ENCODE results near the gene DUSP28.

The DUSP28 gene

GRCh38 chr2:240575101-240575965 lies 15.2 kb downstream of the DUSP28 start:
- Histone ChIP-seq H3K36me3 (peaks cover 18% of the 10 kb centered on the region; the same call in 1 of the 2 replicates), H3K27me3 (ENCODE audit: insufficient read depth, low read depth, severe bottlenecking) (no peaks in the 10 kb centered on the region)
- TF ChIP-seq, protein P1, sequence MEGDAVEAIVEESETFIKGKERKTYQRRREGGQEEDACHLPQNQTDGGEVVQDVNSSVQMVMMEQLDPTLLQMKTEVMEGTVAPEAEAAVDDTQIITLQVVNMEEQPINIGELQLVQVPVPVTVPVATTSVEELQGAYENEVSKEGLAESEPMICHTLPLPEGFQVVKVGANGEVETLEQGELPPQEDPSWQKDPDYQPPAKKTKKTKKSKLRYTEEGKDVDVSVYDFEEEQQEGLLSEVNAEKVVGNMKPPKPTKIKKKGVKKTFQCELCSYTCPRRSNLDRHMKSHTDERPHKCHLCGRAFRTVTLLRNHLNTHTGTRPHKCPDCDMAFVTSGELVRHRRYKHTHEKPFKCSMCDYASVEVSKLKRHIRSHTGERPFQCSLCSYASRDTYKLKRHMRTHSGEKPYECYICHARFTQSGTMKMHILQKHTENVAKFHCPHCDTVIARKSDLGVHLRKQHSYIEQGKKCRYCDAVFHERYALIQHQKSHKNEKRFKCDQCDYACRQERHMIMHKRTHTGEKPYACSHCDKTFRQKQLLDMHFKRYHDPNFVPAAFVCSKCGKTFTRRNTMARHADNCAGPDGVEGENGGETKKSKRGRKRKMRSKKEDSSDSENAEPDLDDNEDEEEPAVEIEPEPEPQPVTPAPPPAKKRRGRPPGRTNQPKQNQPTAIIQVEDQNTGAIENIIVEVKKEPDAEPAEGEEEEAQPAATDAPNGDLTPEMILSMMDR (IDR thresholded peaks at IDR 0.05; ENCODE audit: low read depth, low read length), result no peak

GRCh38 chr2:240576036-240576435 lies 15.9 kb downstream of the DUSP28 start:
- H3K27ac ChIP-seq, result no peak overlapping the region
- DNase-seq, result no peak

More at GRCh38 chr2:240575101-240575965, 15.2 kb downstream of the DUSP28 start:
- H3K9me3 ChIP-seq (ENCODE audit: severe bottlenecking), result no peaks in the 10 kb centered on the region
- H3K27ac ChIP-seq, result no peak overlapping the region
- no peak overlapping the region for H3K4me3 ChIP-seq (ENCODE audit: low read depth, low read length)
- DNase-seq, result no peak

DNA sequence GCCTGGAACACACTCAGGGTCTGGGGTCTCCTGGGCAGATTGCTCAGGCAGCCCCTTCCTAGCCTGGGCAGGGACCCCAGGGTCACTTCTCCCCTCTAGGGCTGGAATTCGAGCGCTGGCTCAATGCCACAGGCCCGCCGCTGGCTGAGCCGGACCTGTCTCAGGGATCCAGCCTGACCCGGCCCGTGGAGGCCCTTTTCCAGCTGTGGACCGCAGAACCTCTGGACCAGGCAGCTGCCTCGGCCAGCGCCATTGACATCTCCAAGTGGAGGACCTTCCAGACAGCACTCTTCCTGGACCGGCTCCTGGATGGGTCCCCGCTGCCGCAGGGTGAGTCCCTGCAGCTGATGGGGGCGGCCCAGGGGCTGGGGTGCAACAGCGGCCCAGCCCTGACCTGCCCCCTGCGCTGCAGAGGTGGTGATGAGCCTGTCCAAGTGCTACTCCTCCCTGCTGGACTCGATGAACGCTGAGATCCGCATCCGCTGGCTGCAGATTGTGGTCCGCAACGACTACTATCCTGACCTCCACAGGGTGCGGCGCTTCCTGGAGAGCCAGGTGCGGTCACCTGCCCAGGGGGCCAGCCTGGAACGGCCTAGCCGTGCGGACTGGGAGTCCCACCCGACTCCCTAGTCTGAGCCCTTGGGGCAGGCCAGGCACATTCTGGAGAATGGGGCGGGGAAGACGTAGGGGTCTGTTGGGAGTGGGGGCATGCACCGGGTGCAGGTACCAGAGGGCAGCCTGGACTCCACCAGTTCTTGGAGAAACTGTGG lies 16.5 kb downstream of the DUSP28 start:
- H3K4me3 ChIP-seq (ENCODE audit: low read depth, low read length), result no peak overlapping the region
- TF ChIP-seq, protein P1 (IDR thresholded peaks at IDR 0.05; ENCODE audit: low read depth, low read length), result no peak
- DNase-seq, result no peak
- H3K27ac ChIP-seq, result no peak overlapping the region
- no peaks in the 10 kb centered on the region for H3K27me3 ChIP-seq (ENCODE audit: insufficient read depth, low read depth, severe bottlenecking)
- no peaks in the 10 kb centered on the region for H3K9me3 ChIP-seq (ENCODE audit: severe bottlenecking)
- peaks cover 24% of the 10 kb centered on the region for H3K36me3 ChIP-seq

More at GRCh38 chr2:240576036-240576435, 15.9 kb downstream of the DUSP28 start:
- Histone ChIP-seq H3K27me3 (ENCODE audit: insufficient read depth, low read depth, severe bottlenecking) (no peaks in the 10 kb centered on the region), H3K4me3 (ENCODE audit: low read depth, low read length) (no peak overlapping the region), H3K36me3 (peaks cover 19% of the 10 kb centered on the region), H3K9me3 (ENCODE audit: severe bottlenecking) (no peaks in the 10 kb centered on the region)
- TF ChIP-seq, protein P1 (IDR thresholded peaks at IDR 0.05; ENCODE audit: low read depth, low read length), result no peak

GRCh38 chr2:240577281-240578109 lies 17.3 kb downstream of the DUSP28 start:
- Histone ChIP-seq H3K36me3 (peaks cover 24% of the 10 kb centered on the region), H3K27ac (no peak overlapping the region), H3K9me3 (ENCODE audit: severe bottlenecking) (no peaks in the 10 kb centered on the region), H3K4me3 (ENCODE audit: low read depth, low read length) (no peak overlapping the region), H3K27me3 (ENCODE audit: insufficient read depth, low read depth, severe bottlenecking) (no peaks in the 10 kb centered on the region)
- no peak for DNase-seq
- TF ChIP-seq, protein P1 (IDR thresholded peaks at IDR 0.05; ENCODE audit: low read depth, low read length), result no peak

DNA sequence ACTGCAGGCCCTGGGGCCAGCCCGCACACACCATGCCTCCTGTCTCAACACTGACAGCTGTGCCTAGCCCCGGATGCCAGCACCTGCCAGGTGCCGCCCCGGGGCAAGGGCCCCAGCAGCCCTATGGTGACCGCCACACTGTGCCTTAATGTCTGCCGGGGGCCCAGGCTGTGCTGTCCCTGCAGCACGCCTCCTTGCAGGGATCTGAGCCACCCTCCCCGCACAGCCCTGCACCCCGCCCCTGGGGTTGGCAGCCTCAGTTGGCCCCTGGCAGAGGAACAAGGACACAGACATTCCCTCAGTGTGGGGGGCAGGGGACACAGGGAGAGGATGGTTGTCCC lies 17.9 kb downstream of the DUSP28 start:
- TF ChIP-seq, protein P1 (IDR thresholded peaks at IDR 0.05; ENCODE audit: low read depth, low read length), result no peak
- Histone ChIP-seq H3K4me3 (ENCODE audit: low read depth, low read length) (no peak overlapping the region), H3K9me3 (ENCODE audit: severe bottlenecking) (no peaks in the 10 kb centered on the region), H3K27ac (no peak overlapping the region), H3K27me3 (ENCODE audit: insufficient read depth, low read depth, severe bottlenecking) (no peaks in the 10 kb centered on the region), H3K36me3 (peaks cover 24% of the 10 kb centered on the region)
- no peak for DNase-seq
